Spleen (tissue), 11 donors: ENCODE results near the gene HCFC1R1. TPM values are rescaled to one million over a fixed set of nuclear protein-coding genes. Genes with fewer than 3 reads are reported as not detected.
"Not testable (repeated sequence)": the region's sequence is repeated elsewhere in the genome, so short reads cannot be mapped to it uniquely, and the experiment has no call there.

Source experiments
- DNase-seq: peaks from one replicate; pipeline ENCODE4 v3.0.0-alpha.2; 2020
- H3K27ac ChIP-seq, 8 donors: fragments of 200-600 bp; sonication (generic) in 7 of 8; 1 replicate in 4 of 8; 2 replicates in 4 of 8; pipeline versions ENCODE4 v1.5.0 to v1.8.0; 2016 to 2021; ENCODE audit warnings: inconsistent platforms in 4 of 8, mild to moderate bottlenecking in 4 of 8, moderate library complexity in 1 of 8
- H3K27me3 ChIP-seq, 7 donors: fragments of 200-600 bp; sonication (generic) in 6 of 7; replicated peaks in 1 of 7; 1 replicate in 4 of 7; 2 replicates in 3 of 7; pipeline versions ENCODE4 v1.5.0 to v1.8.0; 2016 to 2021; ENCODE audit warnings: inconsistent platforms in 3 of 7, mild to moderate bottlenecking in 1 of 7
- H3K36me3 ChIP-seq, 6 donors: fragments of 200-600 bp; sonication (generic) in 5 of 6; 1 replicate in 4 of 6; 2 replicates in 2 of 6; pipeline versions ENCODE4 v1.5.0 to v1.8.0; 2016 to 2021; ENCODE audit warnings: inconsistent platforms in 2 of 6
- H3K4me1 ChIP-seq, 6 donors: fragments of 200-600 bp; sonication (generic) in 5 of 6; 1 replicate in 3 of 6; 2 replicates in 3 of 6; pipeline versions ENCODE4 v1.5.0 to v1.8.0; 2016 to 2021; ENCODE audit warnings: inconsistent platforms in 3 of 6
- H3K4me3 ChIP-seq, 8 donors: fragments of 200-600 bp; sonication (generic) in 7 of 8; 1 replicate in 4 of 8; 2 replicates in 4 of 8; pipeline versions ENCODE4 v1.5.0 to v1.8.0; 2016 to 2021; ENCODE audit warnings: inconsistent platforms in 4 of 8, mild to moderate bottlenecking in 4 of 8, moderate library complexity in 2 of 8
- H3K9me3 ChIP-seq, 8 donors: fragments of 200-600 bp; sonication (generic) in 7 of 8; 1 replicate in 4 of 8; 2 replicates in 4 of 8; pipeline versions ENCODE4 v1.5.0 to v1.8.0; 2016 to 2021; ENCODE audit warnings: inconsistent platforms in 4 of 8
- POLR2AphosphoS5 ChIP-seq, 3 donors: sonication (generic); formaldehyde crosslinking; IDR thresholded peaks; one replicate each; pipeline ENCODE4 v1.5.1; 2017; ENCODE audit warnings: antibody characterized with exemption in 3 of 3
- WGBS, 5 donors: extraction: QIAGEN DNeasy Blood & Tissue Kit in 3 of 5; methylation state at CpG; one replicate each; pipeline versions ENCODE4 v1.1.5 to v1.1.7; 2013 to 2018; 5-methylcytosine and 5-hydroxymethylcytosine counted together
- intact Hi-C: fragments of 100-400 bp; cut with DNase I; formaldehyde crosslinking; loops from one replicate; pipeline ENCODE4 v1.15.0; 2023; ENCODE audit warnings: low total_unique reads
- polyA plus RNA-seq, 3 donors: library from polyadenylated mRNA; stranded (reverse); fragments of 200-250 nt; gene quantifications; one replicate each; pipeline ENCODE4 v1.2.1, GENCODE V29; 2013
- total RNA-seq, 7 donors: library from RNA; depleted of rRNA in 3 of 7; stranded (reverse); fragments of >200 nt in 3 of 7; fragmentation: NEBNext Ultra II Directional in 4 of 7; extraction: Animal tissue kit (Norgen Biotek cat#: 25700) in 4 of 7; gene quantifications; one replicate each; pipeline versions ENCODE4 v1.1.0 to v1.2.1, GENCODE V29; 2016 to 2021
- TF ChIP-seq, protein P1 (sequence below), 11 experiments: fragments of 200-600 bp in 7 of 11; fragments of 450-650 bp in 4 of 11; sonication (generic) in 4 of 11; IDR thresholded peaks in 8 of 11; conservative IDR thresholded peaks in 3 of 11; 1 replicate in 7 of 11; 2 replicates in 4 of 11; pipeline versions ENCODE4 v1.4.0 to v1.8.0; 2016 to 2021; ENCODE audit warnings: antibody characterized with exemption in 11 of 11, inconsistent platforms in 4 of 11, mild to moderate bottlenecking in 1 of 11
- donor health status: healthy with polysubstance abuse.
- donor health status: DM: no; HTN: no; CAD: no; lungs with moderate emphysema.
- donor health status: DM: no; HTN: no; CAD: no.
- donor health status: Bipolar disorder and iron deficiency.
- donor health status: healthy.
- donor health status: DM: no; HTN: no; CAD: no.
- donor health status: DM: yes; HTN: yes; CAD: no.

The HCFC1R1 gene
- total and polyA plus RNA-seq, 10 donors = 15.5 to 74.5 (median 27.2) TPM

DNA sequence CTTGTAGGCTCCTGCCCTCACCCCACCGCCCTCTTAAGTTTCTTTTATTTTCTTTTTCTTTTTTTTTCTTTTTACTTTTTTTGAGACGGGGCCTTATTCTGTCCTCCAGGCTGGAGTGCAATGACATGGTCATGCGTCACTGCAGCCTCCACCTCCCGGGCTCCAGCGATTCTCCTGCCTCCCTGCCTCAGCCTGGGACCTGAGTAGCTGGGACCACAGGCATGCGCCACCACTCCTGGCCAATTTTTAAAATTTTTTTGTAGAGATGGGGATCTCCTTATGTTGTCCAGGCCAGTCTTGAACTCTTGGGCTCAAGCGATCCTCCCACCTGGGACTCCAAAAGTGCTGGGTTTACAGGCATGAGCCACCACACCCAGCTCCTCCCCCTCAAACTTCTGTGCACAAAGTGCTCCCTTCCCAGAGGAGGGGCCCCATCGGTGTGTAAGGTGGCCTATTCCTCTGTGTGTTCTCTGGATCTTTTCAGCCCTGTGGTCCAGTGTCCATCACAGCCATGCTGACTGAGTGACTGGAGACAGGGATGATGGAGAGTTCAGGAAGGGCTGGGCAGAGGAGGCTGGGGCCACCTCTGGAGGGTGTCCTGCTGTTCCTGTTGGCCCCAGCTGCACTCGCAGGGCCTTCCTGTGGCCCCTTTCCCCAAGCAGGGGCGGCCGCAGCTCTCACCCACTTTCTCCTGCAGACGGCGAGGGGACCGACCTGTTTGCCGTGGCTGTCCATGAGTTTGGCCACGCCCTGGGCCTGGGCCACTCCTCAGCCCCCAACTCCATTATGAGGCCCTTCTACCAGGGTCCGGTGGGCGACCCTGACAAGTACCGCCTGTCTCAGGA lies 32.8 kb upstream of the HCFC1R1 start:
- Histone ChIP-seq H3K27me3 (no peaks in the 10 kb centered on the region), H3K9me3 (no peaks in the 10 kb centered on the region), H3K4me1 (peaks cover 21 to 85% (median 56%) of the 10 kb centered on the region in 6 donors), H3K36me3 (peaks cover 0 to 44% (median 0%) of the 10 kb centered on the region in 6 donors), H3K27ac (peak overlapping the region in 6 of 8 donors; percentile 15 to 96 (median 82)), H3K4me3 (peak overlapping the region in 1 of 8 donors; percentile 13)
- 78 to 92% (median 85%) methylated on average over 17 to 19 of the region's 19 CpGs for WGBS, 5 donors
- intact Hi-C loops = loop anchor here (5.0 to 10.0 kb wide), 2 partner anchors 71 to 108 kb away; no protein-coding TSS in a partner anchor
- TF ChIP-seq POLR2AphosphoS5 (IDR thresholded peaks at IDR 0.05) = peak in 1 of 3 donors; percentile 50
- TF ChIP-seq, protein P1, sequence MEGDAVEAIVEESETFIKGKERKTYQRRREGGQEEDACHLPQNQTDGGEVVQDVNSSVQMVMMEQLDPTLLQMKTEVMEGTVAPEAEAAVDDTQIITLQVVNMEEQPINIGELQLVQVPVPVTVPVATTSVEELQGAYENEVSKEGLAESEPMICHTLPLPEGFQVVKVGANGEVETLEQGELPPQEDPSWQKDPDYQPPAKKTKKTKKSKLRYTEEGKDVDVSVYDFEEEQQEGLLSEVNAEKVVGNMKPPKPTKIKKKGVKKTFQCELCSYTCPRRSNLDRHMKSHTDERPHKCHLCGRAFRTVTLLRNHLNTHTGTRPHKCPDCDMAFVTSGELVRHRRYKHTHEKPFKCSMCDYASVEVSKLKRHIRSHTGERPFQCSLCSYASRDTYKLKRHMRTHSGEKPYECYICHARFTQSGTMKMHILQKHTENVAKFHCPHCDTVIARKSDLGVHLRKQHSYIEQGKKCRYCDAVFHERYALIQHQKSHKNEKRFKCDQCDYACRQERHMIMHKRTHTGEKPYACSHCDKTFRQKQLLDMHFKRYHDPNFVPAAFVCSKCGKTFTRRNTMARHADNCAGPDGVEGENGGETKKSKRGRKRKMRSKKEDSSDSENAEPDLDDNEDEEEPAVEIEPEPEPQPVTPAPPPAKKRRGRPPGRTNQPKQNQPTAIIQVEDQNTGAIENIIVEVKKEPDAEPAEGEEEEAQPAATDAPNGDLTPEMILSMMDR (IDR thresholded peaks at IDR 0.05 in 8 of 11, conservative IDR thresholded peaks at IDR 0.05 in 3 of 11) = no peak
- DNase-seq = peak; percentile 64

DNA sequence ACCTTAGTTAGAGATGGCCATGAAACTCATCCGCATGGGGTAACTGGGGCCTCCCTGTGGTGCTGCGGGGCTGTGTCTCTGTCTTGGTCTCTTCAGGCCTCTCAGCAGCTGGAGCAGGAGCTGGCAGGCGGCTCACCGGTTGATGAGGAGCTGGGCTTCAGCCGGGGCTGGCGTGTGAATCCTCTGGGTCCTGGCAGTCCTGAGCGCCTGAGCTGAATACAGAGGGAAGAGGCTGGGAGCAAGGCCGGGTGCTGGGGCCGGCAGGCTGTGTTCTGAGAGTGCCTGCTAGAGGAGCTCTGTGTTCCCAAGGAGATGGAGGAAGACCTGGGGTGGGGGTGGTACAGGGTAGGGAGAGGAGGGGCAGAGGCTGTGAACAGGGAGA lies 32.0 kb upstream of the HCFC1R1 start:
- H3K4me3 ChIP-seq = peak overlapping the region in 3 of 8 donors; percentile 1 to 50 (median 6)
- peaks cover 21 to 85% (median 55%) of the 10 kb centered on the region in 6 donors for H3K4me1 ChIP-seq
- not testable (repeated sequence) for H3K9me3 ChIP-seq, H3K27me3 ChIP-seq
- 77 to 84% (median 81%) methylated on average over 8 to 9 of the region's 9 CpGs for WGBS, 5 donors
- H3K27ac ChIP-seq = peak overlapping the region in 7 of 8 donors; percentile 68 to 96 (median 80)
- intact Hi-C loops = loop anchor here (5.0 to 10.0 kb wide), 2 partner anchors 72 to 109 kb away; no protein-coding TSS in a partner anchor
- TF ChIP-seq POLR2AphosphoS5 (IDR thresholded peaks at IDR 0.05) = peak in 1 of 3 donors; percentile 32
- H3K36me3 ChIP-seq = peaks cover 0 to 44% (median 0%) of the 10 kb centered on the region in 6 donors
- peak; percentile 79 for DNase-seq

DNA sequence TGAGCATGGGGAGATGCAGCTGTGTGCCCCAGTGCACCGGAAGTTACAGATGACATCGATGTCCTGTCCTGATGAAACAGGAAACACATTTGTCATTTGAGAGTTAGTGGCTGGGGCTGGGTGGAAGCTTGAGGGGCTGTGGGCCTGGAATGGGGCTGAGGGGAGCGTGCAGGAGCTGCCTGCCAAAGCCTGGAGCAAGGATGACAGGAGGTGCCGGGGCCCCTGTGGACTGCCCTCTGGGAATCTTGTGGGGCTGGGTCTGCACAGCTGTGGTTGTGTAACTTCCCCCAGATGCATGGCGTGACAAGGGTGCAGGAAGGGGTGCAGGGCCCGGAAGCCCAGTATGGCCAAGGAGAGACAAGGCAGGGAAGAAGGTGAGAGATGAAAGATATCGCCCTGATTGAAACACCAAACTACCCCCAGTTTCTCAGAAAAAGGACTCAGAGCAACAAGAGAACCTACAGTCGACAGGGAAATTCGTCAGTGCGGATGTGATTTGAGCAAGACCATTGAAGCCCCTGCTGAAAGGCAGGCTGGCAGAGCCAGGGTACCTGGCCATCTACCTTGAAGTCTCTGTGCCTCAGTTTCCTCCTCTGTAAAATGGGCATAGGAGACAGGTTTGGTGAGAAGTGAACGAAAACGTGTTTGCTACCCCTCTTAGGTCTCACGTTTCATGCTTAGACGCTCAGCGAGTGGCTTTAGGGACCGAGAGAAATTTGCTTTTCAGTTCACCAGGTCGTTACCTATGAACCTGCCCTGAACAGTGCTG lies 31.4 kb upstream of the HCFC1R1 start:
- peak; percentile 86 for DNase-seq
- Histone ChIP-seq H3K9me3 (no peaks in the 10 kb centered on the region), H3K27ac (peak overlapping the region; percentile 37 to 96 (median 76)), H3K4me1 (peaks cover 19 to 85% (median 51%) of the 10 kb centered on the region in 6 donors), H3K27me3 (peaks cover 0 to 4% (median 0%) of the 10 kb centered on the region in 7 donors), H3K4me3 (peak overlapping the region in 3 of 8 donors; percentile 6 to 50 (median 17)), H3K36me3 (peaks cover 0 to 46% (median 0%) of the 10 kb centered on the region in 6 donors)
- intact Hi-C loops = loop anchor here (5.0 to 10.0 kb wide), 2 partner anchors 72 to 110 kb away; no protein-coding TSS in a partner anchor
- TF ChIP-seq, protein P1 (IDR thresholded peaks at IDR 0.05 in 8 of 11, conservative IDR thresholded peaks at IDR 0.05 in 3 of 11) = no peak
- peak; percentile 41 to 81 (median 76) for TF ChIP-seq POLR2AphosphoS5 (IDR thresholded peaks at IDR 0.05)
- 46 to 61% (median 48%) methylated on average over 17 of the region's 17 CpGs for WGBS, 5 donors

DNA sequence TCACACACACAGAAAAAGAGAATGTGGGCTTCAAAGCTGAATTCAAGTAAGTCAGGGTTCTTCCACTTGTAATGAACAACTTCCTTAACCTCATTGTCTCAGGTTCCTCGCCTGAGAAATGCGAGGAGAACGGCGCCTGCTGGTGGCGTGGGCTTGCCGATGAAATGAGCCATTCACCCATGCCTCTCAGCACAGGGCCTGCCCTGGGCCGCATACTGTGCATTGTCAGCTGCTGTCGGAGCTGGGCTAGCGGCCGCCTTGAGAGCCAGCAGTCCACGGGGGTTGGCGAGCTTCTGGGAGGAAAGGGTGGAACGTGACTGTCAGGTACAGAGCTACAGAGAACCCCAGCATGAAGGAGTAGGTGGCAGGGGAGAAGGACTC lies 29.6 kb upstream of the HCFC1R1 start:
- not testable (repeated sequence) for DNase-seq, H3K9me3 ChIP-seq
- Histone ChIP-seq H3K36me3 (peaks cover 0 to 46% (median 0%) of the 10 kb centered on the region in 6 donors), H3K4me1 (peaks cover 15 to 85% (median 36%) of the 10 kb centered on the region in 6 donors), H3K4me3 (peak overlapping the region in 1 of 8 donors; percentile 37), H3K27ac (peak overlapping the region in 7 of 8 donors; percentile 46 to 95 (median 73)), H3K27me3 (peaks cover 0 to 22% (median 0%) of the 10 kb centered on the region in 7 donors)
- peak in 1 of 3 donors; percentile 50 for TF ChIP-seq POLR2AphosphoS5 (IDR thresholded peaks at IDR 0.05)
- WGBS, 5 donors = 58 to 93% (median 76%) methylated on average over 6 to 13 of the region's 13 CpGs
- intact Hi-C loops = loop anchor here (10.0 kb wide), 1 partner anchor 111 kb away; no protein-coding TSS in a partner anchor
